ENCODE measurements around the gene HORMAD2.

The HORMAD2 gene

GRCh38 chr22:30175690-30176288 is 95.5 kb downstream of the HORMAD2 start:
- no peak overlapping the region for H3K4me3 ChIP-seq (ENCODE audit: low read depth, low read length)
- in situ Hi-C loops (cut with HindIII; ENCODE audit: low sequenced_read_pairs): no loop called here
- no peak for TF ChIP-seq CTCF (IDR thresholded peaks at IDR 0.05; ENCODE audit: low read depth, low read length)
- DNase-seq (ENCODE audit: low read depth, low spot score): no peak

- in situ Hi-C loops (cut with HindIII; ENCODE audit: low sequenced_read_pairs): no loop called here
- H3K4me3 ChIP-seq (ENCODE audit: low read depth, low read length): no peak overlapping the region
- no peak for DNase-seq (ENCODE audit: low read depth, low spot score)
- TF ChIP-seq CTCF (IDR thresholded peaks at IDR 0.05; ENCODE audit: low read depth, low read length): no peak
Observed at GRCh38 chr22:30176431-30176830, 96.2 kb downstream of the HORMAD2 start.

- TF ChIP-seq CTCF (IDR thresholded peaks at IDR 0.05; ENCODE audit: low read depth, low read length): peak; percentile 4
- DNase-seq (ENCODE audit: low read depth, low spot score): peak; percentile 18
- no peak overlapping the region for H3K4me3 ChIP-seq (ENCODE audit: low read depth, low read length)
- in situ Hi-C loops (cut with HindIII; ENCODE audit: low sequenced_read_pairs): no loop called here
Observed at GRCh38 chr22:30178181-30179126, 98.2 kb downstream of the HORMAD2 start.

- no peak for DNase-seq (ENCODE audit: low read depth, low spot score)
- TF ChIP-seq CTCF (IDR thresholded peaks at IDR 0.05; ENCODE audit: low read depth, low read length): no peak
- no peak overlapping the region for H3K4me3 ChIP-seq (ENCODE audit: low read depth, low read length)
- in situ Hi-C loops (cut with HindIII; ENCODE audit: low sequenced_read_pairs): no loop called here
Observed at GRCh38 chr22:30180616-30181015, 100.4 kb downstream of the HORMAD2 start.

GRCh38 chr22:30181459-30182349 is 101.4 kb downstream of the HORMAD2 start:
- no peak overlapping the region for H3K4me3 ChIP-seq (ENCODE audit: low read depth, low read length)
- no peak for DNase-seq (ENCODE audit: low read depth, low spot score)
- in situ Hi-C loops (cut with HindIII; ENCODE audit: low sequenced_read_pairs): no loop called here
- TF ChIP-seq CTCF (IDR thresholded peaks at IDR 0.05; ENCODE audit: low read depth, low read length): no peak

GRCh38 chr22:30182350-30182745 is 102.1 kb downstream of the HORMAD2 start:
- in situ Hi-C loops (cut with HindIII; ENCODE audit: low sequenced_read_pairs): no loop called here
- no peak overlapping the region for H3K4me3 ChIP-seq (ENCODE audit: low read depth, low read length)

More at GRCh38 chr22:30182350-30182745, 102.1 kb downstream of the HORMAD2 start:
- no peak for TF ChIP-seq CTCF (IDR thresholded peaks at IDR 0.05; ENCODE audit: low read depth, low read length)
- no peak for DNase-seq (ENCODE audit: low read depth, low spot score)

Measured in astrocyte of the spinal cord (primary cell).